ENCODE results near the gene STX12.

GRCh38 chr1:27868932-27869718, 96.1 kb downstream of the STX12 start:
- TF ChIP-seq EZH2phosphoT487 (IDR thresholded peaks at IDR 0.05; ENCODE audit: low read depth) (no peak), CTCF (IDR thresholded peaks at IDR 0.05; ENCODE audit: low read depth, low read length) (no peak)

All from OCI-LY3 (cell line).